Tibial artery (tissue), 4 donors: Measurements from ENCODE around the gene CSAD.
A peak's percentile ranks its signal among the peaks of the same experiment; 100 is the strongest.
"Not testable (repeated sequence)": the region's sequence is repeated elsewhere in the genome, so short reads cannot be mapped to it uniquely, and the experiment has no call there.

Source experiments
- DNase-seq, 2 donors: peaks; one replicate each; pipeline ENCODE4 v3.0.0-alpha.2; 2019
- H3K27ac ChIP-seq, 2 donors: fragments of 200-600 bp; sonication (generic) in 1 of 2; 1 replicate in 1 of 2; 2 replicates in 1 of 2; pipeline ENCODE4 v1.5.1; 2018 to 2019; ENCODE audit warnings: mild to moderate bottlenecking in 1 of 2
- H3K27me3 ChIP-seq, 2 donors: fragments of 200-600 bp; sonication (generic) in 1 of 2; one replicate each; pipeline versions ENCODE4 v1.5.1 to v1.6.0; 2016 to 2019
- H3K36me3 ChIP-seq, 3 donors: fragments of 200-600 bp; sonication (generic) in 2 of 3; one replicate each; pipeline ENCODE4 v1.5.1; 2016 to 2019; ENCODE audit warnings: mild to moderate bottlenecking in 2 of 3
- H3K4me1 ChIP-seq, 4 donors: fragments of 200-600 bp; sonication (generic) in 2 of 4; 1 replicate in 3 of 4; 2 replicates in 1 of 4; pipeline ENCODE4 v1.5.1; 2016 to 2019
- H3K4me3 ChIP-seq, 2 donors: fragments of 200-600 bp; sonication (generic) in 1 of 2; 1 replicate in 1 of 2; 2 replicates in 1 of 2; pipeline ENCODE4 v1.5.1; 2018 to 2019; ENCODE audit warnings: mild to moderate bottlenecking in 2 of 2
- H3K9me3 ChIP-seq, 3 donors: fragments of 200-600 bp; sonication (generic) in 1 of 3; one replicate each; pipeline ENCODE4 v1.5.1; 2016 to 2019
- intact Hi-C: fragments of 100-400 bp; cut with DNase I; formaldehyde crosslinking; loops from one replicate; pipeline ENCODE4 v1.15.0; 2023; ENCODE audit warnings: low total_unique reads
- TF ChIP-seq, protein P1 (sequence below), 2 experiments: fragments of 200-600 bp in 1 of 2; fragments of 450-650 bp in 1 of 2; IDR thresholded peaks; one replicate each; pipeline ENCODE4 v1.5.1; 2017 to 2019; ENCODE audit warnings: antibody characterized with exemption in 2 of 2, mild to moderate bottlenecking in 1 of 2, moderate library complexity in 1 of 2

CSAD gene

DNA sequence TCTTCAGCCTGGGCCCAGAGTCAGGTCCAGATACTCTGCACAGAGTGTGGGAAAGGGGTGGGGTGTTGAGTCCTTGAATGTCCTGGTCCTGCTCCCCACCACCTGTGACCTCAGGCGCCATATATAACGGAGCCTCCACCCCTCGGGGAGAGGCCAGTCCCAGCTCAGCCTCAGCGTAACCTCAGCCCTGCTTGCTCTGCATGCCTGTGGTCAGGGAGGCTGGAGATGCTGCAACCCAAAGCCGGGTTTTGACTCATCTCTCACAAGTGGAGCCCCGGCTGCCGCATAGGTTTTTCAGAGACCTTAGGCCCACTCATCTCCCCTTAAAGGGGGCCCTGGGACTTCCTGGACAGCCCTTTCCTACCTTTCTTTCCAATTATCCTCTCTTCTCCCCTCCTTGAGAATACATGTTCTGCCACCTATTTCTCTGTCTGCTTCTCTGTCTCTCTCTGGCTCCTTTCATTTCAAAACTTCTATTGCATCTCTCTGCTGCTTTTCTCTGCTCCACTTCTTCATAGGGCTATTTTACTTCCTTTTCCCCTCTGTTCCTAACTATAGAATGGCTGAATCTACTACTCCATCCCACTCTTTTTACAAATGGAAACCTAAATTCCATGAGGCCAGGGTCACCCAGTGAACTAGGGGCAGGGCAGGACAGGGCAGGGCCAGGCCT is 25.2 kb upstream of the CSAD start:
- Histone ChIP-seq H3K36me3 (peaks cover 6 to 16% (median 12%) of the 10 kb centered on the region in 3 donors), H3K27ac (no peak overlapping the region), H3K4me3 (no peak overlapping the region), H3K27me3 (no peaks in the 10 kb centered on the region), H3K4me1 (peaks cover 0 to 13% (median 4%) of the 10 kb centered on the region in 4 donors), H3K9me3 (no peaks in the 10 kb centered on the region)
- TF ChIP-seq, protein P1, sequence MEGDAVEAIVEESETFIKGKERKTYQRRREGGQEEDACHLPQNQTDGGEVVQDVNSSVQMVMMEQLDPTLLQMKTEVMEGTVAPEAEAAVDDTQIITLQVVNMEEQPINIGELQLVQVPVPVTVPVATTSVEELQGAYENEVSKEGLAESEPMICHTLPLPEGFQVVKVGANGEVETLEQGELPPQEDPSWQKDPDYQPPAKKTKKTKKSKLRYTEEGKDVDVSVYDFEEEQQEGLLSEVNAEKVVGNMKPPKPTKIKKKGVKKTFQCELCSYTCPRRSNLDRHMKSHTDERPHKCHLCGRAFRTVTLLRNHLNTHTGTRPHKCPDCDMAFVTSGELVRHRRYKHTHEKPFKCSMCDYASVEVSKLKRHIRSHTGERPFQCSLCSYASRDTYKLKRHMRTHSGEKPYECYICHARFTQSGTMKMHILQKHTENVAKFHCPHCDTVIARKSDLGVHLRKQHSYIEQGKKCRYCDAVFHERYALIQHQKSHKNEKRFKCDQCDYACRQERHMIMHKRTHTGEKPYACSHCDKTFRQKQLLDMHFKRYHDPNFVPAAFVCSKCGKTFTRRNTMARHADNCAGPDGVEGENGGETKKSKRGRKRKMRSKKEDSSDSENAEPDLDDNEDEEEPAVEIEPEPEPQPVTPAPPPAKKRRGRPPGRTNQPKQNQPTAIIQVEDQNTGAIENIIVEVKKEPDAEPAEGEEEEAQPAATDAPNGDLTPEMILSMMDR (IDR thresholded peaks at IDR 0.05): no peak
- intact Hi-C loops: no loop called here
- peak in 1 of 2 donors; percentile 57 for DNase-seq

DNA sequence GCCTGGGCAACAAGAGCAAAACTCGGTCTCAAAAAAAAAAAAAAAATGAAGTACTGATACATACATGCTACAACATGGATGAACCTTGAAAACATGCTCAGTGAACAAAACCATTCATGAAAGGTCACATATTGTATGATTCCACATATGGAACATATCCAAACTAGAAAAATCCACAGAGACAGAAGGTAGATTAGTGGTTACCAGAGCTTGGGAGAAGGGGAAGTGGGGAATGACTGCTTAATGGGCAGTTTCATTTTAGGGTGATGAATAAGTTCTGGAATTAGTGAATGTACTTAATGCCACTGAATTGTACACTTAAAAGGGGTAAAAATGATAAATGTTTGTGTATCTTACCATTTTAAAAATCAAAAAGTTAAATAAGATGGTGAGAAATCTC is 23.6 kb upstream of the CSAD start:
- Histone ChIP-seq H3K4me1 (peaks cover 0 to 13% (median 4%) of the 10 kb centered on the region in 4 donors), H3K36me3 (peaks cover 0 to under 1% (median 0%) of the 10 kb centered on the region in 3 donors), H3K9me3 (no peaks in the 10 kb centered on the region), H3K27me3 (no peaks in the 10 kb centered on the region), H3K27ac (no peak overlapping the region), H3K4me3 (no peak overlapping the region)
- intact Hi-C loops: no loop called here
- TF ChIP-seq, protein P1 (IDR thresholded peaks at IDR 0.05): no peak
- DNase-seq: no peak

DNA sequence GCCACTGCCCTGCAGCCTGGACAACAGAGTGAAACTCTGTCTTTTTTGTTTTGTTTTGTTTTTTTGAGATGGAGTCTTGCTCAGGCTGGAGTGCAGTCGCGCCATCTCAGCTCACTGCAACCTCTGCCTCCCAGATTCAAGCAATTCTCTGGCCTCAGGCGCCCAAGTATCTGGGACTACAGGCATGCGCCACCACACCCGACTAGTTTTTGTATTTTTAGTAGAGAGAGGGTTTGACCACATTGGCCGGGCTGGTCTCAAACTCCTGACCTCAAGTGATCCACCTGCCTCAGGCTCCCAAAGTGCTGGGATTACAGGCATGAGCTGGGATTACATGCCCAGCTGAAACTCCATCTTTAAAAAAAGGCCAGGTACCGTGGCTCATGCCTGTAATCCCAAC is 21.6 kb upstream of the CSAD start:
- H3K27me3 ChIP-seq, H3K4me3 ChIP-seq, H3K9me3 ChIP-seq, H3K27ac ChIP-seq, intact Hi-C loops, DNase-seq, H3K36me3 ChIP-seq: not testable (repeated sequence)
- H3K4me1 ChIP-seq: peaks cover 0 to 11% (median 8%) of the 10 kb centered on the region in 4 donors

GRCh38 chr12:53201639-53202038 is 20.9 kb upstream of the CSAD start:
- DNase-seq: no peak
- H3K4me1 ChIP-seq: peaks cover 0 to 12% (median 10%) of the 10 kb centered on the region in 4 donors
- H3K27ac ChIP-seq: no peak overlapping the region

DNA sequence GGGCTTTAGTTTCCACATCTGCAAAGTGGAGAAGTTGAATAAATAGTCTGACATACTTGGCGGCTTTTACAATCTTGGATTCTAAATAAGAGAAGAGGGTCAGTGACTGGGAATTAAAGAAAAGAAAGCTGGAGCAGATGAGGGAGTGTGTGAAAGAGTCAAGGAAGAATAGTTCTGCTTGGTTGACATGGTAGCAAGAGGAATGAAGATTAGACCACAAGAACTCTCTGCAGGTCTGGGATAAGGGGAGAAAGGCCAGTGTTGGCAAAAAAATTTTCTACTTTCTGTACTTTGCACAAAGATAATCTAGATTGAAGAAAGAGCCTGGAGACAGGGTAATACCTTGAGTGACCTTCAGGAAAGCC is 20.4 kb upstream of the CSAD start:
- no peaks in the 10 kb centered on the region for H3K36me3 ChIP-seq
- H3K4me1 ChIP-seq: peaks cover 0 to 12% (median 10%) of the 10 kb centered on the region in 4 donors
- intact Hi-C loops: no loop called here
- no peak for DNase-seq
- H3K4me3 ChIP-seq: no peak overlapping the region
- peak overlapping the region in 1 of 2 donors; percentile 46 for H3K27ac ChIP-seq
- TF ChIP-seq, protein P1 (IDR thresholded peaks at IDR 0.05): no peak
- H3K9me3 ChIP-seq: no peaks in the 10 kb centered on the region
- no peaks in the 10 kb centered on the region for H3K27me3 ChIP-seq

More at GRCh38 chr12:53201639-53202038, 20.9 kb upstream of the CSAD start:
- no peaks in the 10 kb centered on the region for H3K27me3 ChIP-seq
- no peak overlapping the region for H3K4me3 ChIP-seq
- intact Hi-C loops: no loop called here
- TF ChIP-seq, protein P1 (IDR thresholded peaks at IDR 0.05): no peak
- H3K9me3 ChIP-seq: no peaks in the 10 kb centered on the region
- H3K36me3 ChIP-seq: no peaks in the 10 kb centered on the region

DNA sequence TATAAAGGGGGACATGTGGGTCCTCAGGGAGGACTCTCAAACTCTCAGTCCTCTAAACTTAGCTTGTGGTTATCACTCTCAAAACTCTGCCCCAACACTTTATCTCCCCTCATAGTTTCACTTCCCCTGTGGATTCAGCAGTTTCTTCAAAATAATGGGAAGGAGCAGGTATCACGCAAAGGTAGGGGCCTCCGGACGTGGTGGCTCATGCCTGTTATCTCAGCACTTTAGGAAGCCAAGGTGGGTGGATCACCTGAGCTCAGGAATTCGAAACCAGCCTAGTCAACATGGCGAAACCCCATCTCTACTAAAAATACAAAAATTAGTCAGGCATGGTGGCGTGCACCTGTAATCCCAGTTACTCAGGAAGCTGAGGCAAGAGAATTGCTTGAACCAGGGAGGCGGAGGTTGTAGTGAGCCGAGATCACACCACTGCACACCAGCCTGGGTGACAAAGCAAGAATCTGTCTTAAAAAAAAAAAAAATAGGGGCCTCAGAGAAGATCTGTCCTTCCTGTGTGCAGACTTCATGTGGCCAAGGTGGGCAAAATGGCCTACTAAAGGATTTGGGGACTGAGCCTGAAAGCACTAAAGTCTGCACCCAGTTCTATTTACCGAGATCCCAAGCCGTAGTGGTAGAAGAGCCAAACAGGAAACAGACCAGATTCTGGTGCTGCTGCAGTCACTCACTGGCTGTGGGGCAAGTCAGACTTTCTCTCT is 19.9 kb upstream of the CSAD start:
- no peak overlapping the region for H3K4me3 ChIP-seq
- H3K36me3 ChIP-seq: no peaks in the 10 kb centered on the region
- DNase-seq: no peak
- peaks cover 0 to 12% (median 10%) of the 10 kb centered on the region in 4 donors for H3K4me1 ChIP-seq
- no peaks in the 10 kb centered on the region for H3K9me3 ChIP-seq
- no peaks in the 10 kb centered on the region for H3K27me3 ChIP-seq
- intact Hi-C loops: no loop called here
- TF ChIP-seq, protein P1 (IDR thresholded peaks at IDR 0.05): no peak
- H3K27ac ChIP-seq: peak overlapping the region in 1 of 2 donors; percentile 46
